H9 (cell line): ENCODE measurements around the gene TEX11. TPM values are rescaled to one million over a fixed set of nuclear protein-coding genes. Genes with fewer than 3 reads are reported as not detected.

ENCODE experiments used
- DNase-seq: peaks from one replicate; pipeline ENCODE4 v3.0.0-alpha.2; 2017
- H2AFZ ChIP-seq: one replicate; pipeline ENCODE4 v1.6.1; 2013; ENCODE audit warnings: mild to moderate bottlenecking, low read length, control low read depth, moderate library complexity
- H2AK5ac ChIP-seq: 2 replicates; pipeline ENCODE4 v1.6.1; 2013; ENCODE audit warnings: low read length, control low read depth, mixed read lengths; ENCODE audit not compliant: insufficient read length
- H2BK120ac ChIP-seq: one replicate; pipeline ENCODE4 v1.6.1; 2013; ENCODE audit warnings: low read depth, mild to moderate bottlenecking, low read length, control low read depth, inconsistent platforms; ENCODE audit not compliant: poor library complexity, severe bottlenecking
- H2BK12ac ChIP-seq: 2 replicates; pipeline ENCODE4 v1.6.1; 2013; ENCODE audit warnings: low read length, control low read depth, mixed read lengths, low read depth; ENCODE audit not compliant: insufficient read length
- H2BK15ac ChIP-seq: 2 replicates; pipeline ENCODE4 v1.6.1; 2013; ENCODE audit warnings: low read depth, low read length, control low read depth
- H2BK20ac ChIP-seq: one replicate; pipeline ENCODE4 v1.6.1; 2013; ENCODE audit warnings: low read depth, mild to moderate bottlenecking, low read length, control low read depth, inconsistent platforms; ENCODE audit not compliant: poor library complexity, severe bottlenecking
- H2BK5ac ChIP-seq: 2 replicates; pipeline ENCODE4 v1.6.1; 2013; ENCODE audit warnings: low read length, control low read depth, mixed read lengths; ENCODE audit not compliant: insufficient read length
- H3K14ac ChIP-seq: 2 replicates; pipeline ENCODE4 v1.6.1; 2013; ENCODE audit warnings: low read length, control low read depth; ENCODE audit not compliant: insufficient read depth
- H3K18ac ChIP-seq: 2 replicates; pipeline ENCODE4 v1.6.1; 2013; ENCODE audit warnings: low read depth, mild to moderate bottlenecking, mixed read lengths, low read length, control low read depth; ENCODE audit not compliant: insufficient read length
- H3K23ac ChIP-seq: 2 replicates; pipeline ENCODE4 v1.6.1; 2013; ENCODE audit warnings: low read length, control low read depth, mixed read lengths, low read depth; ENCODE audit not compliant: insufficient read length
- H3K23me2 ChIP-seq: 2 replicates; pipeline ENCODE4 v1.6.1; 2013; ENCODE audit warnings: low read depth, mild to moderate bottlenecking, mixed read lengths, low read length, control low read depth; ENCODE audit not compliant: insufficient read length, poor library complexity, severe bottlenecking
- H3K27ac ChIP-seq: 2 replicates; pipeline ENCODE4 v1.5.1; 2013; ENCODE audit warnings: low read length, control low read depth, mixed read lengths, low read depth; ENCODE audit not compliant: insufficient read length
- H3K27me3 ChIP-seq: 2 replicates; pipeline ENCODE4 v1.6.1; 2013; ENCODE audit warnings: low read length, control low read depth, inconsistent platforms; ENCODE audit not compliant: insufficient read depth
- H3K4ac ChIP-seq: 2 replicates; pipeline ENCODE4 v1.6.1; 2013; ENCODE audit warnings: low read depth, mild to moderate bottlenecking, control low read depth, inconsistent platforms, low read length, moderate library complexity
- H3K4me1 ChIP-seq: 2 replicates; pipeline ENCODE4 v1.6.1; 2013; ENCODE audit warnings: low read length, control low read depth, inconsistent platforms; ENCODE audit not compliant: insufficient read depth
- H3K4me2 ChIP-seq: 2 replicates; pipeline ENCODE4 v1.6.1; 2013; ENCODE audit warnings: low read length, control low read depth, mixed read lengths; ENCODE audit not compliant: insufficient read length, insufficient read depth
- H3K56ac ChIP-seq: 2 replicates; pipeline ENCODE4 v1.6.1; 2013; ENCODE audit warnings: low read depth, mild to moderate bottlenecking, mixed read lengths, low read length, control low read depth; ENCODE audit not compliant: insufficient read length
- H3K79me1 ChIP-seq: 2 replicates; pipeline ENCODE4 v1.6.1; 2013; ENCODE audit warnings: low read depth, mild to moderate bottlenecking, moderate library complexity, low read length, control low read depth, inconsistent platforms; ENCODE audit not compliant: insufficient read depth, poor library complexity, severe bottlenecking
- H3K79me2 ChIP-seq: 2 replicates; pipeline ENCODE4 v1.6.1; 2013; ENCODE audit warnings: low read length, control low read depth, inconsistent platforms; ENCODE audit not compliant: insufficient read depth
- H3K9ac ChIP-seq: 2 replicates; pipeline ENCODE4 v1.6.1; 2013; ENCODE audit warnings: low read length, control low read depth, mixed read lengths; ENCODE audit not compliant: insufficient read length; ENCODE audit errors: extremely low read depth
- H3K9me3 ChIP-seq: one replicate; pipeline ENCODE4 v1.6.1; 2013; ENCODE audit warnings: low read depth, low read length, inconsistent platforms; ENCODE audit not compliant: control insufficient read depth
- H3T11ph ChIP-seq: one replicate; pipeline ENCODE4 v1.6.1; 2013; ENCODE audit warnings: mild to moderate bottlenecking, low read length, control low read depth, inconsistent platforms
- H4K20me1 ChIP-seq: one replicate; pipeline ENCODE4 v1.6.1; 2013; ENCODE audit not compliant: control insufficient read depth, insufficient read length, insufficient read depth
- H4K5ac ChIP-seq: 2 replicates; pipeline ENCODE4 v1.6.1; 2013; ENCODE audit warnings: low read depth, mild to moderate bottlenecking, mixed read lengths, low read length, control low read depth; ENCODE audit not compliant: insufficient read length
- H4K8ac ChIP-seq: replicated peaks from 2 replicates; pipeline ENCODE4 v1.6.1; 2013; ENCODE audit warnings: low read length, control low read depth, mixed read lengths, low read depth; ENCODE audit not compliant: insufficient read length
- H4K91ac ChIP-seq: 2 replicates; pipeline ENCODE4 v1.6.1; 2013; ENCODE audit warnings: low read depth, mild to moderate bottlenecking, moderate library complexity, mixed read lengths, low read length, control low read depth; ENCODE audit not compliant: insufficient read length
- H3K27ac Mint-ChIP-seq, 3 experiments: 2 replicates in 2 of 3; 3 replicates in 1 of 3; pipeline ENCODE4 v1.8.0; 2020 to 2021; ENCODE audit warnings: mixed read lengths in 3 of 3, mild to moderate bottlenecking in 1 of 3, moderate library complexity in 1 of 3
- H3K27me3 Mint-ChIP-seq: 2 replicates; pipeline ENCODE4 v1.8.0; 2021; ENCODE audit warnings: low read depth, mild to moderate bottlenecking, moderate library complexity, mixed read lengths
- H3K36me3 Mint-ChIP-seq, 3 experiments: 2 replicates in 2 of 3; 3 replicates in 1 of 3; pipeline ENCODE4 v1.8.0; 2020 to 2021; ENCODE audit warnings: low read depth in 3 of 3, mixed read lengths in 3 of 3; ENCODE audit not compliant: insufficient read depth in 1 of 3
- H3K4me1 Mint-ChIP-seq, 2 experiments: 2 replicates each; pipeline ENCODE4 v1.8.0; 2020; ENCODE audit warnings: mixed read lengths in 2 of 2
- H3K4me3 Mint-ChIP-seq, 2 experiments: 2 replicates in 1 of 2; 3 replicates in 1 of 2; pipeline ENCODE4 v1.8.0; 2020 to 2021; ENCODE audit warnings: mild to moderate bottlenecking in 2 of 2, mixed read lengths in 2 of 2, moderate library complexity in 1 of 2
- H3K9me3 Mint-ChIP-seq, 2 experiments: 2 replicates in 1 of 2; 3 replicates in 1 of 2; pipeline ENCODE4 v1.8.0; 2020; ENCODE audit warnings: mild to moderate bottlenecking in 2 of 2, mixed read lengths in 2 of 2, moderate library complexity in 1 of 2
- CTCF ChIP-seq: fragments of 200-600 bp; sonication (generic); conservative IDR thresholded peaks from 3 replicates; pipeline ENCODE4 v1.8.0; 2021; ENCODE audit warnings: antibody characterized with exemption, mild to moderate bottlenecking
- WGBS: extraction: QIAGEN DNeasy Blood & Tissue Kit; methylation state at CpG from one replicate; pipeline ENCODE4 v1.1.7; 2013; ENCODE audit warnings: missing lambda C conversion rate, low lambda C conversion rate, mixed read lengths; ENCODE audit not compliant: insufficient read length; ENCODE audit errors: extremely low coverage; 5-methylcytosine and 5-hydroxymethylcytosine counted together
- total RNA-seq: library from RNA; stranded (reverse); gene quantifications from 2 replicates; pipeline ENCODE4 v1.2.1, GENCODE V29; 2021

TEX11 gene
- total RNA-seq, 1 experiment from 2014 or later = 0.22 TPM

- Histone ChIP-seq H4K5ac (no peak overlapping the region), H2BK15ac (no peak overlapping the region), H3K14ac (no peak overlapping the region), H3K23ac (no peak overlapping the region), H2AK5ac (no peak overlapping the region), H3K4ac (no peak overlapping the region), H2BK20ac (no peak overlapping the region), H3K79me2 (no peaks in the 10 kb centered on the region), H3T11ph (no peak overlapping the region), H3K56ac (no peak overlapping the region), H4K8ac (no peak overlapping the region), H2BK120ac (no peak overlapping the region), H3K9me3 (peaks cover 4% of the 10 kb centered on the region), H2BK5ac (no peak overlapping the region), H3K27me3 (no peaks in the 10 kb centered on the region), H3K23me2 (no peaks in the 10 kb centered on the region), H3K4me1 (no peaks in the 10 kb centered on the region), H4K91ac (no peak overlapping the region), H3K9ac (no peak overlapping the region), H3K4me2 (no peak overlapping the region), H3K18ac (no peak overlapping the region), H2BK12ac (no peak overlapping the region), H2AFZ (no peak overlapping the region), H3K79me1 (no peaks in the 10 kb centered on the region), H3K27ac (no peak overlapping the region), H4K20me1 (no peaks in the 10 kb centered on the region)
- no peak overlapping the region for H3K4me3 Mint-ChIP-seq
- H3K36me3 Mint-ChIP-seq = peaks cover 6% of the 10 kb centered on the region in 3 experiments
- whole genome bisulfite sequencing = no CpG with 5 or more reads among the region's 1 CpG
- DNase-seq = no peak
- no peak for TF ChIP-seq CTCF
- H3K27me3 Mint-ChIP-seq = no peaks in the 10 kb centered on the region; the same call in 1 of the 2 replicates
- peaks cover 55 to 65% of the 10 kb centered on the region in 2 experiments for H3K9me3 Mint-ChIP-seq
- H3K4me1 Mint-ChIP-seq = no peaks in the 10 kb centered on the region
- no peak overlapping the region for H3K27ac Mint-ChIP-seq
Measured at GRCh38 chrX:70636218-70636617, 272.3 kb downstream of the TEX11 start.
